22Rv1 (cell line): ENCODE data around the gene TLE1.

Experiments used
- H3K27ac ChIP-seq: fragments of 450-650 bp; 2 replicates; pipeline ENCODE4 v1.5.1; 2017
- CTCF ChIP-seq: fragments of 450-650 bp; IDR thresholded peaks from 2 replicates; pipeline ENCODE4 v1.5.1; 2017; ENCODE audit warnings: mild to moderate bottlenecking
- ZFX ChIP-seq: fragments of 450-650 bp; IDR thresholded peaks from 2 replicates; pipeline ENCODE4 v1.6.1; 2017; ENCODE audit warnings: antibody characterized with exemption, borderline replicate concordance

Gene TLE1

GRCh38 chr9:81676395-81676794, 13.0 kb downstream of the TLE1 start:
- TF ChIP-seq ZFX = no peak
- no peak for TF ChIP-seq CTCF

GRCh38 chr9:81673310-81673709, 16.0 kb downstream of the TLE1 start:
- TF ChIP-seq ZFX = no peak
- no peak for TF ChIP-seq CTCF

More at GRCh38 chr9:81676395-81676794, 13.0 kb downstream of the TLE1 start:
- no peak overlapping the region for H3K27ac ChIP-seq

GRCh38 chr9:81671880-81672280, 17.5 kb downstream of the TLE1 start:
- TF ChIP-seq CTCF = no peak
- no peak for TF ChIP-seq ZFX
- no peak overlapping the region for H3K27ac ChIP-seq

More at GRCh38 chr9:81673310-81673709, 16.0 kb downstream of the TLE1 start:
- H3K27ac ChIP-seq = no peak overlapping the region

GRCh38 chr9:81669866-81670265, 19.5 kb downstream of the TLE1 start:
- no peak overlapping the region for H3K27ac ChIP-seq
- no peak for TF ChIP-seq CTCF
- no peak for TF ChIP-seq ZFX

- H3K27ac ChIP-seq = no peak overlapping the region
- TF ChIP-seq CTCF (no peak), ZFX (no peak)
These were observed 20.2 kb downstream of the TLE1 start for GRCh38 chr9:81669041-81669651.

GRCh38 chr9:81666123-81666522, 23.2 kb downstream of the TLE1 start:
- no peak overlapping the region for H3K27ac ChIP-seq
- TF ChIP-seq ZFX (no peak), CTCF (no peak)

GRCh38 chr9:81665322-81665871, 23.9 kb downstream of the TLE1 start:
- H3K27ac ChIP-seq = no peak overlapping the region
- TF ChIP-seq CTCF (no peak), ZFX (no peak)
